Measurements from ENCODE around the gene CDPF1. TPM values are rescaled to one million over a fixed set of nuclear protein-coding genes. Genes with fewer than 3 reads are reported as not detected.

The CDPF1 gene
- polyA plus RNA-seq (2011; rRNA removed): 6.7 and 12.9 TPM in 2 replicates
- 2.6 and 3.6 TPM in 2 replicates for polyA minus RNA-seq (2011; rRNA and poly(A)+ RNA removed)

GRCh38 chr22:46250035-46250782 lies at the start of gene CDPF1:
Gene CDPF1 (minus strand): TSS chr22:46250293. CDS start chr22:46248284, 2,009 bp downstream.
- TF ChIP-seq, protein P1, sequence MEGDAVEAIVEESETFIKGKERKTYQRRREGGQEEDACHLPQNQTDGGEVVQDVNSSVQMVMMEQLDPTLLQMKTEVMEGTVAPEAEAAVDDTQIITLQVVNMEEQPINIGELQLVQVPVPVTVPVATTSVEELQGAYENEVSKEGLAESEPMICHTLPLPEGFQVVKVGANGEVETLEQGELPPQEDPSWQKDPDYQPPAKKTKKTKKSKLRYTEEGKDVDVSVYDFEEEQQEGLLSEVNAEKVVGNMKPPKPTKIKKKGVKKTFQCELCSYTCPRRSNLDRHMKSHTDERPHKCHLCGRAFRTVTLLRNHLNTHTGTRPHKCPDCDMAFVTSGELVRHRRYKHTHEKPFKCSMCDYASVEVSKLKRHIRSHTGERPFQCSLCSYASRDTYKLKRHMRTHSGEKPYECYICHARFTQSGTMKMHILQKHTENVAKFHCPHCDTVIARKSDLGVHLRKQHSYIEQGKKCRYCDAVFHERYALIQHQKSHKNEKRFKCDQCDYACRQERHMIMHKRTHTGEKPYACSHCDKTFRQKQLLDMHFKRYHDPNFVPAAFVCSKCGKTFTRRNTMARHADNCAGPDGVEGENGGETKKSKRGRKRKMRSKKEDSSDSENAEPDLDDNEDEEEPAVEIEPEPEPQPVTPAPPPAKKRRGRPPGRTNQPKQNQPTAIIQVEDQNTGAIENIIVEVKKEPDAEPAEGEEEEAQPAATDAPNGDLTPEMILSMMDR (IDR thresholded peaks at IDR 0.05; ENCODE audit: insufficient read depth, low read depth, low read length): no peak
- POLR2A ChIA-PET: no interaction called here
- CTCF ChIA-PET: interaction anchor here (1.3 kb wide), 1 partner anchor 126 kb away, joined by 5 read pairs; no protein-coding TSS in a partner anchor

DNA sequence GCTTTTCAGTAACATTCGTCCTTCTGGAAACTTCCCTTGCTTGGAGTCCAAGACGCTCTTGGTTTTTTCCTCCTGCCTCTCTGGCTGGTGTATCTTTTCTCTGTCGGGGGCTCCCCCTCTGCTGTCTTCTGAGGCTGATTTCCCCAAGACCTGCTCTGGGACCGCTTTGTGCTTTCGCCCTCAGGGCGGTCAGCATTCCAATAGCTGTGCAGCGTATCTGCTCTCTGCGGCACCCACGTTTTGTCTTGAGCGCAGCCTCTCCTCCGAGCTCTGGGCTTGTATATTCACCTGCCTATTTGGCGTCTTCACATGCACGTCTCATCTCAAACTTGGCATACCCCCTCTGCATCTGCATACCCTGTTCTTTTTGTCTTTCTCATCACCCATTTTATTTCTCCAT lies 49.0 kb upstream of the CDPF1 start:
- ChIA-PET POLR2A (no interaction called here), CTCF (interaction anchor here (0.7 to 1.8 kb wide), 4 partner anchors 16 to 293 kb away, joined by 3 to 5 read pairs (median 3); no protein-coding TSS in a partner anchor)
- no peak for DNase-seq (ENCODE audit: low read depth)
- Histone ChIP-seq H3K4me3 (ENCODE audit: low read depth, low read length) (no peak overlapping the region), H3K36me3 (ENCODE audit: control insufficient read depth, insufficient read depth, low read length) (no peaks in the 10 kb centered on the region; the same call in none of the 2 replicates), H3K27me3 (ENCODE audit: control insufficient read depth, insufficient read depth, low read length) (no peaks in the 10 kb centered on the region)
- TF ChIP-seq, protein P1 (IDR thresholded peaks at IDR 0.05; ENCODE audit: insufficient read depth, low read depth, low read length): no peak

More at GRCh38 chr22:46250035-46250782, at the start of gene CDPF1:
- H3K36me3 ChIP-seq (ENCODE audit: control insufficient read depth, insufficient read depth, low read length): no peaks in the 10 kb centered on the region
- DNase-seq (ENCODE audit: low read depth): peak; percentile 31
- H3K27me3 ChIP-seq (ENCODE audit: control insufficient read depth, insufficient read depth, low read length): no peaks in the 10 kb centered on the region
- H3K4me3 ChIP-seq (ENCODE audit: low read depth, low read length): peak within 1 kb of the TSS; percentile 86

DNA sequence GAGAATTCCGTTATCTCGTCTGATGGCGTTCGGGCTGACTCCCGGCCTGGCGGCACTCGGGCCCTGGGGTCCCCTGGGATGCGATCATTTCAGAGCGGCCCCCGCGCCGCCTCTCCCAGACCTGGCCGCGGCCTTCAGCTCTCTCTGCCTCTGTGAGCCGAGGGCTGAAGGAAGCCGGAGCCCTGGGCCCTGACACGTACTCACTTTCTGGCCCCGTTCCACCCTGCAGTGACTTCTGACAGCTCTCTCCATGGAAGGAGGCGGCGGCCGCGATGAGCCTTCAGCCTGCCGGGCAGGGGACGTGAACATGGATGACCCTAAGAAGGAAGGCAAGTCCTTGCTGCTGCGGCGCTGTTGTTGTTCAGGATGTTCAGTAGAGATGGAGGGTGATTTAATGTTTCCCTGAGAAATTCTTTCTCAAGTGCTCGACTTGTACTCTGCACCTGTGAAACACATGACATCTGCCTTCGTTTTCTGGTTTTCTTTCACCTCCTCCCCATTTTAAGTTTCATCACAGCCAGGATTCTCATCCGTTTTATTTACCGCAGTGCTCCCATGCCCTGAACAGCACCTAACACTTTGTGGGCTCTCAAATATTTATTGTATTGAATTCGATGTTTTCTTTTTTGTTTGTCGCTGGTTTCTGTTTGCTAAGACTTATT lies 47.2 kb upstream of the CDPF1 start:
- POLR2A ChIA-PET: no interaction called here
- TF ChIP-seq, protein P1 (IDR thresholded peaks at IDR 0.05; ENCODE audit: insufficient read depth, low read depth, low read length): no peak
- CTCF ChIA-PET: interaction anchor here (2.0 kb wide), 1 partner anchor 175 kb away, joined by 8 read pairs; no protein-coding TSS in a partner anchor
- peaks cover 4% of the 10 kb centered on the region for H3K36me3 ChIP-seq (ENCODE audit: control insufficient read depth, insufficient read depth, low read length)
- H3K27me3 ChIP-seq (ENCODE audit: control insufficient read depth, insufficient read depth, low read length): no peaks in the 10 kb centered on the region
- H3K4me3 ChIP-seq (ENCODE audit: low read depth, low read length): peak overlapping the region; percentile 57
- DNase-seq (ENCODE audit: low read depth): no peak

- TF ChIP-seq, protein P1 (IDR thresholded peaks at IDR 0.05; ENCODE audit: insufficient read depth, low read depth, low read length): peak; percentile 18; the same call in 1 of the 2 replicates
- POLR2A ChIA-PET: interaction anchor here (0.6 kb wide), 1 partner anchor 145 kb away, joined by 3 read pairs; no protein-coding TSS in a partner anchor
- Histone ChIP-seq H3K27me3 (ENCODE audit: control insufficient read depth, insufficient read depth, low read length) (no peaks in the 10 kb centered on the region), H3K36me3 (ENCODE audit: control insufficient read depth, insufficient read depth, low read length) (peaks cover 4% of the 10 kb centered on the region), H3K4me3 (ENCODE audit: low read depth, low read length) (peak within 1 kb of the TSS; percentile 57)
- CTCF ChIA-PET: interaction anchor here (0.9 to 2.1 kb wide), 4 partner anchors 19 to 290 kb away, joined by 3 to 8 read pairs (median 5); no protein-coding TSS in a partner anchor
- peak; percentile 87 for DNase-seq (ENCODE audit: low read depth)
These were observed 46.4 kb upstream of the CDPF1 start, which contains the start of gene GTSE1 for GRCh38 chr22:46296257-46297150. Gene GTSE1 (plus strand): TSS chr22:46296870. CDS start chr22:46297401, 531 bp downstream.

Data from BJ (cell line).